B cell (primary cell): ENCODE data around the gene IGLL5. TPM values are rescaled to one million over a fixed set of nuclear protein-coding genes. Genes with fewer than 3 reads are reported as not detected.

Experiments
- ATAC-seq: fragments of 200-7000 bp; cut with Tn5 transposase; one replicate; pipeline ENCODE4 v1.10.0; 2021; ENCODE audit warnings: low read depth, mild to moderate bottlenecking, moderate number of reproducible peaks, moderate library complexity
- CTCF ChIA-PET: fragments of 350-600 bp; sonication (Branson Sonifier 250); formaldehyde crosslinking; loops from one replicate; lab custom pipeline; 2021; ENCODE audit warnings: antibody characterized with exemption, inconsistent platforms; lab: Charles Lee
- POLR2A ChIA-PET: fragments of 350-600 bp; sonication (Branson Sonifier 250); formaldehyde crosslinking; loops from one replicate; lab custom pipeline; 2021; ENCODE audit warnings: antibody characterized with exemption; lab: Charles Lee
- DNase-seq: peaks from one replicate; pipeline ENCODE4 v3.0.0; 2013
- H2AFZ ChIP-seq: 2 replicates; pipeline ENCODE4 v1.6.1; 2012; ENCODE audit warnings: mild to moderate bottlenecking, low read depth, low read length; ENCODE audit not compliant: insufficient read depth, poor library complexity, severe bottlenecking
- H3K27ac ChIP-seq, 2 donors: 1 replicate in 1 of 2; 2 replicates in 1 of 2; pipeline ENCODE4 v1.5.1; 2012 to 2013; ENCODE audit warnings: low read length in 2 of 2, mild to moderate bottlenecking in 2 of 2, moderate library complexity in 1 of 2
- H3K27me3 ChIP-seq, 4 experiments: fragments of 200-600 bp in 1 of 4; sonication (generic) in 1 of 4; replicated peaks in 1 of 4; 1 replicate in 2 of 4; 2 replicates in 2 of 4; pipeline versions ENCODE4 v1.6.1 to v1.7.0; 2013 to 2016; ENCODE audit warnings: low read length in 3 of 4, mild to moderate bottlenecking in 2 of 4, mixed read lengths in 1 of 4, moderate library complexity in 1 of 4; ENCODE audit not compliant: insufficient read depth in 4 of 4, control insufficient read depth in 3 of 4; ENCODE audit errors: control extremely low read depth in 1 of 4
- H3K36me3 ChIP-seq, 2 experiments: replicated peaks in 1 of 2; 1 replicate in 1 of 2; 2 replicates in 1 of 2; pipeline versions ENCODE4 v1.6.1 to v1.7.1; 2013; ENCODE audit warnings: low read length in 1 of 2; ENCODE audit not compliant: insufficient read depth in 2 of 2, control insufficient read depth in 1 of 2; ENCODE audit errors: control extremely low read depth in 1 of 2, extremely low read depth in 1 of 2
- H3K4me1 ChIP-seq, 2 donors: fragments of 200-600 bp in 1 of 2; sonication (generic) in 1 of 2; 1 replicate in 1 of 2; 2 replicates in 1 of 2; pipeline versions ENCODE4 v1.5.1 to v1.6.1; 2013 to 2017; ENCODE audit warnings: low read length in 2 of 2; ENCODE audit not compliant: control insufficient read depth in 2 of 2, insufficient read depth in 2 of 2
- H3K4me2 ChIP-seq: replicated peaks from 2 replicates; pipeline ENCODE3; 2012; ENCODE audit warnings: mild to moderate bottlenecking, low read depth, low read length; ENCODE audit not compliant: poor library complexity, severe bottlenecking
- H3K4me3 ChIP-seq, 5 experiments: fragments of 200-600 bp in 1 of 5; sonication (generic) in 1 of 5; 1 replicate in 3 of 5; 2 replicates in 2 of 5; pipeline versions ENCODE4 v1.5.1 to v1.7.0; 2011 to 2016; ENCODE audit warnings: low read length in 4 of 5, mild to moderate bottlenecking in 4 of 5, low read depth in 2 of 5, control low read depth in 1 of 5, moderate library complexity in 1 of 5; ENCODE audit not compliant: insufficient read depth in 1 of 5; ENCODE audit errors: control extremely low read depth in 1 of 5, extremely low read depth in 1 of 5
- H3K79me2 ChIP-seq: fragments of 200-600 bp; sonication (generic); one replicate; pipeline ENCODE4 v1.6.0; 2016; ENCODE audit warnings: low read length; ENCODE audit not compliant: control insufficient read depth, insufficient read depth
- H3K9ac ChIP-seq: fragments of 200-600 bp; sonication (generic); 2 replicates; pipeline ENCODE4 v1.6.1; 2017; ENCODE audit warnings: mild to moderate bottlenecking, low read length, moderate library complexity
- H3K9me3 ChIP-seq, 3 donors: one replicate each; pipeline versions ENCODE4 v1.6.1 to v1.7.1; 2013; ENCODE audit warnings: low read length in 2 of 3; ENCODE audit not compliant: control insufficient read depth in 2 of 3, insufficient read depth in 1 of 3; ENCODE audit errors: control extremely low read depth in 1 of 3
- H4K20me1 ChIP-seq: 2 replicates; pipeline ENCODE4 v1.6.0; 2012; ENCODE audit warnings: mild to moderate bottlenecking, low read length; ENCODE audit not compliant: insufficient read depth, control insufficient read depth, poor library complexity, severe bottlenecking
- H3K27ac Mint-ChIP-seq: one replicate; pipeline ENCODE4 v1.8.0; 2021; ENCODE audit warnings: mixed read lengths
- H3K27me3 Mint-ChIP-seq: one replicate; pipeline ENCODE4 v1.8.0; 2021; ENCODE audit warnings: mixed read lengths
- H3K4me1 Mint-ChIP-seq: one replicate; pipeline ENCODE4 v1.8.0; 2021; ENCODE audit warnings: mixed read lengths
- H3K4me3 Mint-ChIP-seq: one replicate; pipeline ENCODE4 v1.8.0; 2021; ENCODE audit warnings: mixed read lengths
- H3K9me3 Mint-ChIP-seq: one replicate; pipeline ENCODE4 v1.8.0; 2022; ENCODE audit warnings: mixed read lengths; ENCODE audit not compliant: insufficient read depth
- CTCF ChIP-seq: fragments of 200-600 bp; IDR thresholded peaks from one replicate; pipeline ENCODE4 v1.8.0; 2022; ENCODE audit warnings: antibody characterized with exemption, mild to moderate bottlenecking
- EZH2 ChIP-seq: IDR thresholded peaks from 2 replicates; pipeline ENCODE4 v1.6.1; 2012; ENCODE audit warnings: borderline replicate concordance, low read depth, mild to moderate bottlenecking, moderate library complexity, low read length; ENCODE audit not compliant: insufficient read depth, poor library complexity, severe bottlenecking
- WGBS: methylation state at CpG from one replicate; pipeline ENCODE4 v1.1.5; 2013; ENCODE audit warnings: missing lambda C conversion rate; ENCODE audit not compliant: insufficient coverage; 5-methylcytosine and 5-hydroxymethylcytosine counted together
- intact Hi-C: fragments of 100-400 bp; cut with micrococcal nuclease; formaldehyde crosslinking; loops from one replicate; pipeline ENCODE4 v1.10.0; 2022
- polyA plus RNA-seq: library from polyadenylated mRNA; depleted of rRNA; stranded (reverse); fragments of >200 nt; gene quantifications from 2 replicates; pipeline ENCODE4 v1.2.3, GENCODE V29; 2012
- total RNA-seq, 2 donors: library from RNA; stranded (reverse); fragments of 120-200 nt in 1 of 2; gene quantifications; 1 replicate in 1 of 2; 2 replicates in 1 of 2; pipeline versions ENCODE4 v1.2.3 to v1.2.4, GENCODE V29; 2013 to 2022

IGLL5 gene
- total and polyA plus RNA-seq, 2 donors (not counting 1 experiment from before 2014, with no cell fraction given): 39.8 to 365 TPM

DNA sequence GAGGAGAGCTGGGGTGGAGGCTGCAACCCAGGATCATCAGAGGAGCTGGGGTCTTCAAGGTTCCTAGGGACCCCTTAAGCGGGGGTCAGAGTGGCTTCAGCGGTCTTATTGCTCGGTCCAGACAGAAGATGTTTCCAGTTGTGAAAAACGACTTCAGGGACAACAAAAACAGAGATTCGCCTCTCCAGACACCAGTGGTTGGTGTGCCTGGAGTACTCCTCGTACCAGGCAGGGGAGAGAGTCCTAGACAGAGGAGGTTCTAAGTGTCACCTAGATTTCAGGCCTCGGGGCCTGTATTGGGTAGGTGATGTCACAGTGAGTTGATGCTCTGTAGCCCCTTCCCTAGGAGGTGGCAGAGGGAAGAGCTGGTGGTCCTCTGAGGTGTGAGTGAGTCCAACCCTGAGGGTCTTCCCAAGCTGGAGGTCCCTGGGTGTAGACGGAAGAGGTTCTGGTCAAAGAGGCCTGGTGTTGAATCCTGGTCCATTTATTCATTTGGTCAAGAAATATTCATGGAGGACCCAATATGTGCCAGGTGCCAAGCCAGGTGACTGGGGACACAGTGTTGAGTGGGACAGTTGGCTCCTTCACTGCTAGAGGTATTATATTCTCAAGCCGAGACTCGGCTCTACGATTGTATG is 4.4 kb upstream of the IGLL5 start:
- no peak overlapping the region for H3K27ac ChIP-seq
- no peak overlapping the region for H3K4me3 ChIP-seq
- H3K9ac ChIP-seq: no peak overlapping the region
- ChIA-PET CTCF (interaction anchor here (0.7 to 11.1 kb wide), 50 partner anchors 9 to 911 kb away, joined by 3 to 364 read pairs (median 8); no protein-coding TSS in a partner anchor), POLR2A (interaction anchor here (1.1 to 2.6 kb wide), 3 partner anchors 9 to 53 kb away, joined by 3 to 42 read pairs (median 10); no protein-coding TSS in a partner anchor)
- no peaks in the 10 kb centered on the region for H4K20me1 ChIP-seq
- H3K36me3 ChIP-seq: no peaks in the 10 kb centered on the region
- ATAC-seq (no peak), DNase-seq (peak; percentile 29)
- peaks cover 89 to 92% of the 10 kb centered on the region in 2 donors for H3K4me1 ChIP-seq
- peaks cover 4% of the 10 kb centered on the region for H3K27me3 Mint-ChIP-seq
- no peak overlapping the region for H2AFZ ChIP-seq
- TF ChIP-seq EZH2: no peak
- TF ChIP-seq CTCF: no peak
- peaks cover 0 to 80% (median 1%) of the 10 kb centered on the region in 3 donors for H3K9me3 ChIP-seq
- peak overlapping the region; percentile 40 for H3K4me2 ChIP-seq
- peak overlapping the region; percentile 46 for H3K27ac Mint-ChIP-seq
- WGBS: 94% methylated on average over 7 of the region's 11 CpGs
- peaks cover 92% of the 10 kb centered on the region for H3K4me1 Mint-ChIP-seq
- peak overlapping the region; percentile 74 for H3K4me3 Mint-ChIP-seq
- peaks cover 0 to 10% (median 3%) of the 10 kb centered on the region in 4 experiments for H3K27me3 ChIP-seq
- H3K79me2 ChIP-seq: peaks cover 34% of the 10 kb centered on the region
- intact Hi-C loops: loop anchor here (5.0 kb wide), 1 partner anchor 461 kb away; no protein-coding TSS in a partner anchor
- H3K9me3 Mint-ChIP-seq: no peaks in the 10 kb centered on the region
